Measurements from ENCODE around the gene EIF2B4. TPM values are rescaled to one million over a fixed set of nuclear protein-coding genes. Genes with fewer than 3 reads are reported as not detected.

EIF2B4 gene
- total and polyA plus RNA-seq, 9 of the 15 experiments (the other 6 are each of a cell fraction or from before 2014, with no cell fraction given): 29.7 to 80.3 (median 58.9) TPM

GRCh38 chr2:27370816-27371620 lies 880 bp upstream of the EIF2B4 start (continued):
- TF ChIP-seq ZBTB12 (CRISPR knock-in tag; IDR thresholded peaks at IDR 0.05) (0 out of 2 replicates have a peak, but pooled peaks have one; percentile 35), ZKSCAN3 (CRISPR knock-in tag; IDR thresholded peaks at IDR 0.05) (no peak), ZBTB2 (IDR thresholded peaks at IDR 0.05) (0 out of 2 replicates have a peak, but pooled peaks have one; percentile 20), SREBF2 (CRISPR knock-in tag; IDR thresholded peaks at IDR 0.05) (peak; percentile 56; the same call in 1 of the 2 replicates), EP400 (IDR thresholded peaks at IDR 0.05) (peak; percentile 74), ZNF561 (CRISPR knock-in tag; conservative IDR thresholded peaks at IDR 0.05) (peak; percentile 74; the same call in 1 of the 2 replicates), NONO (IDR thresholded peaks at IDR 0.05; ENCODE audit: low read depth in 2 of 2, low read length in 1 of 2) (0 out of 4 replicates have a peak, but pooled peaks of 1 of the 2 experiments have one; percentile 10), HDAC1 (IDR thresholded peaks at IDR 0.05) (peak in 1 of 2 experiments; percentile 84; a peak in 1 of 4 replicates), ATF6 (CRISPR knock-in tag; IDR thresholded peaks at IDR 0.05) (peak; percentile 67), NFXL1 (CRISPR knock-in tag; IDR thresholded peaks at IDR 0.05) (no peak), CHD1 (IDR thresholded peaks at IDR 0.05; ENCODE audit: low read length) (peak; percentile 94), ARID1B (IDR thresholded peaks at IDR 0.05) (peak; percentile 44; the same call in 1 of the 2 replicates), HOMEZ (CRISPR knock-in tag; IDR thresholded peaks at IDR 0.05) (no peak), ZBTB1 (CRISPR knock-in tag; IDR thresholded peaks at IDR 0.05; ENCODE audit: borderline replicate concordance, low read depth) (0 out of 2 replicates have a peak, but pooled peaks have one; percentile 56), ID3 (CRISPR knock-in tag; IDR thresholded peaks at IDR 0.05) (no peak), ID3 (tag; IDR thresholded peaks at IDR 0.05) (peak; percentile 74; the same call in 1 of the 2 replicates), BACH1 (tag; IDR thresholded peaks at IDR 0.05) (peak; percentile 55; the same call in 1 of the 2 replicates), DDX20 (tag; IDR thresholded peaks at IDR 0.05; ENCODE audit: low read depth) (no peak)

All from K562 (cell line).